HepG2 (cell line): Measurements from ENCODE around the gene ARAP3. TPM values are rescaled to one million over a fixed set of nuclear protein-coding genes. Genes with fewer than 3 reads are reported as not detected.

Source experiments
- CBX5 ChIP-seq: sonication (generic); formaldehyde crosslinking; IDR thresholded peaks from 2 replicates; pipeline ENCODE4 v1.4.0; 2020; ENCODE audit warnings: missing genetic modification reagents, borderline replicate concordance
- CEBPG ChIP-seq: IDR thresholded peaks from 2 replicates; pipeline ENCODE4 v1.6.1; 2016
- HNRNPK ChIP-seq: fragments of 200-400 bp; formaldehyde crosslinking; IDR thresholded peaks from 2 replicates; pipeline ENCODE4 v1.6.1; 2018; ENCODE audit warnings: low read length, low read depth, moderate library complexity, mild to moderate bottlenecking; ENCODE audit not compliant: poor library complexity, severe bottlenecking
- NFE2L2 ChIP-seq: fragments of 150-350 bp; IDR thresholded peaks from 2 replicates; pipeline ENCODE4 v1.6.1; 2014; ENCODE audit warnings: low read length
- RNF2 ChIP-seq: fragments of 450-650 bp; conservative IDR thresholded peaks from 2 replicates; pipeline ENCODE4 v1.6.1; 2016; ENCODE audit warnings: low read depth
- SMC3 ChIP-seq: IDR thresholded peaks from 2 replicates; pipeline ENCODE4 v1.6.1; 2011; ENCODE audit warnings: low read length, improper control_type of control experiment
- ZC3H4 ChIP-seq: sonication (generic); formaldehyde crosslinking; IDR thresholded peaks from 2 replicates; pipeline ENCODE4 v1.4.0; 2020; ENCODE audit warnings: missing genetic modification reagents, borderline replicate concordance
- ZNF326 ChIP-seq: sonication (generic); formaldehyde crosslinking; IDR thresholded peaks from 2 replicates; pipeline ENCODE4 v1.4.0; 2020; ENCODE audit warnings: missing genetic modification reagents, borderline replicate concordance
- ZNF350 ChIP-seq: sonication (generic); formaldehyde crosslinking; IDR thresholded peaks from 2 replicates; pipeline ENCODE4 v1.4.0; 2020; ENCODE audit warnings: mild to moderate bottlenecking, low read depth, missing genetic modification reagents, borderline replicate concordance
- ZNF703 ChIP-seq: sonication (generic); formaldehyde crosslinking; IDR thresholded peaks from 2 replicates; pipeline ENCODE4 v1.5.1; 2020; ENCODE audit warnings: missing genetic modification reagents, mild to moderate bottlenecking, moderate library complexity, borderline replicate concordance
- ZNF891 ChIP-seq: sonication (generic); formaldehyde crosslinking; IDR thresholded peaks from 2 replicates; pipeline ENCODE4 v1.5.0; 2020; ENCODE audit warnings: mild to moderate bottlenecking, missing genetic modification reagents
- polyA plus RNA-seq, 8 experiments: library from polyadenylated mRNA; depleted of rRNA in 3 of 8; stranded (reverse) in 7 of 8; unstranded in 1 of 8; fragments of >200 nt; fragmentation: Illumina TruSeq in 4 of 8; extraction: Trizol in 4 of 8; gene quantifications; 2 replicates each; pipeline versions ENCODE4 v1.2.1 to v1.2.3, GENCODE V29; 2011 to 2016; ENCODE audit warnings: low read depth in 4 of 8, missing spikeins in 1 of 8, mixed read lengths in 1 of 8; ENCODE audit not compliant: insufficient read depth in 1 of 8
- total RNA-seq, 5 experiments: library from RNA; depleted of rRNA; stranded (reverse); fragments of >200 nt; fragmentation: Illumina TruSeq; extraction: Trizol; gene quantifications; 2 replicates each; pipeline ENCODE4 v1.2.3, GENCODE V29; 2016; ENCODE audit warnings: low read depth in 1 of 5
- TF ChIP-seq, protein P1 (sequence below): sonication (generic); formaldehyde crosslinking; IDR thresholded peaks from 2 replicates; pipeline ENCODE4 v1.5.1; 2020; ENCODE audit warnings: mild to moderate bottlenecking, moderate library complexity, missing genetic modification reagents
- TF ChIP-seq, protein P2 (sequence below): fragments of 450-650 bp; IDR thresholded peaks from 2 replicates; pipeline ENCODE4 v1.6.1; 2017; ENCODE audit warnings: mild to moderate bottlenecking
- TF ChIP-seq, protein P3 (sequence below): sonication (generic); formaldehyde crosslinking; IDR thresholded peaks from 2 replicates; pipeline ENCODE4 v1.9.0; 2021; ENCODE audit warnings: mild to moderate bottlenecking, missing genetic modification reagents
- TF ChIP-seq, protein P4 (sequence below): IDR thresholded peaks from 2 replicates; pipeline ENCODE4 v1.6.1; 2016
- TF ChIP-seq, protein P5 (sequence below): sonication (generic); formaldehyde crosslinking; IDR thresholded peaks from 2 replicates; pipeline ENCODE4 v1.8.0; 2022; ENCODE audit warnings: mild to moderate bottlenecking, missing genetic modification reagents, moderate library complexity

ARAP3 gene
- total and polyA plus RNA-seq, 2 of the 13 experiments (the other 11 are each of a cell fraction or from before 2014, with no cell fraction given): 0.25 TPM; not detected in 1

DNA sequence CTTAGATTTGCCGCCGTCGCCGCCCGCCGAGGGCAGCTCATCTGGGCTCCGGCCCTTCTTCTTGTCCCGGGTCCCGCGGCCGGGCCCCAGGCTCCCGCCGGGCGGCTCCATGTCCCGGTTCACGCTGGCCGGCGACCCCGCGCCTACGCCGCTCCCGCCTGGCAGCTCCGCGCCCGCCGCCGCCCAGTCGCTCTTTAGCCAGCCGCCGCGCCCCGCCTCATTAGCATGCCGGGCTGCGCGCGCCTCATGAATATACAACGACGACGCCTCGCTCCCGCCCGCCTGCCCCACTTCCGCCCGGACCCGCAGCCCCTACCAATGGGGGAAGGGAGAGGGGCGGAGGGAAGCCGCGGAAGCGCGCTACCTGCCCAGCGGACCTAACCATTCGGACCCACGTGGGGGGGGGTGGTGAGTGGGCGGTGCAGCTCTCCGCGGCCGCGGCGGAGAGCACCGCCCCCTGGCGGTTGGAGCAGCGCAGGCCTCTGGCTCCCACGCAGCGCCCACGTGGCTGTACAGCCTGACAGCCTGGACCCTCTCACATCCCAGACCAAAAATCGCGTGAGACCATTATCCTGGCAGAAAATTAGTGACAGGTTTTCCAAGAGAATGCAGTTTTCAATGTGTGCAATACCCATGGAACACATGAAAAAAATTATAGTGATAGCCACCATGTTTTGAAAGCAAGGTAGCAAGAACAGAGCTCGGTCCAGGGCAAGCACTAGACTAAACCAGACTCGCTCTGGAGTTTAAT lies 63.1 kb downstream of the ARAP3 start, which contains the start of gene DIAPH1 (continued):
- TF ChIP-seq, protein P1, sequence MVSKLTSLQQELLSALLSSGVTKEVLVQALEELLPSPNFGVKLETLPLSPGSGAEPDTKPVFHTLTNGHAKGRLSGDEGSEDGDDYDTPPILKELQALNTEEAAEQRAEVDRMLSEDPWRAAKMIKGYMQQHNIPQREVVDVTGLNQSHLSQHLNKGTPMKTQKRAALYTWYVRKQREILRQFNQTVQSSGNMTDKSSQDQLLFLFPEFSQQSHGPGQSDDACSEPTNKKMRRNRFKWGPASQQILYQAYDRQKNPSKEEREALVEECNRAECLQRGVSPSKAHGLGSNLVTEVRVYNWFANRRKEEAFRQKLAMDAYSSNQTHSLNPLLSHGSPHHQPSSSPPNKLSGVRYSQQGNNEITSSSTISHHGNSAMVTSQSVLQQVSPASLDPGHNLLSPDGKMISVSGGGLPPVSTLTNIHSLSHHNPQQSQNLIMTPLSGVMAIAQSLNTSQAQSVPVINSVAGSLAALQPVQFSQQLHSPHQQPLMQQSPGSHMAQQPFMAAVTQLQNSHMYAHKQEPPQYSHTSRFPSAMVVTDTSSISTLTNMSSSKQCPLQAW (CRISPR knock-in tag): peak; percentile 76; the same call in 1 of the 2 replicates
- TF ChIP-seq, protein P2, sequence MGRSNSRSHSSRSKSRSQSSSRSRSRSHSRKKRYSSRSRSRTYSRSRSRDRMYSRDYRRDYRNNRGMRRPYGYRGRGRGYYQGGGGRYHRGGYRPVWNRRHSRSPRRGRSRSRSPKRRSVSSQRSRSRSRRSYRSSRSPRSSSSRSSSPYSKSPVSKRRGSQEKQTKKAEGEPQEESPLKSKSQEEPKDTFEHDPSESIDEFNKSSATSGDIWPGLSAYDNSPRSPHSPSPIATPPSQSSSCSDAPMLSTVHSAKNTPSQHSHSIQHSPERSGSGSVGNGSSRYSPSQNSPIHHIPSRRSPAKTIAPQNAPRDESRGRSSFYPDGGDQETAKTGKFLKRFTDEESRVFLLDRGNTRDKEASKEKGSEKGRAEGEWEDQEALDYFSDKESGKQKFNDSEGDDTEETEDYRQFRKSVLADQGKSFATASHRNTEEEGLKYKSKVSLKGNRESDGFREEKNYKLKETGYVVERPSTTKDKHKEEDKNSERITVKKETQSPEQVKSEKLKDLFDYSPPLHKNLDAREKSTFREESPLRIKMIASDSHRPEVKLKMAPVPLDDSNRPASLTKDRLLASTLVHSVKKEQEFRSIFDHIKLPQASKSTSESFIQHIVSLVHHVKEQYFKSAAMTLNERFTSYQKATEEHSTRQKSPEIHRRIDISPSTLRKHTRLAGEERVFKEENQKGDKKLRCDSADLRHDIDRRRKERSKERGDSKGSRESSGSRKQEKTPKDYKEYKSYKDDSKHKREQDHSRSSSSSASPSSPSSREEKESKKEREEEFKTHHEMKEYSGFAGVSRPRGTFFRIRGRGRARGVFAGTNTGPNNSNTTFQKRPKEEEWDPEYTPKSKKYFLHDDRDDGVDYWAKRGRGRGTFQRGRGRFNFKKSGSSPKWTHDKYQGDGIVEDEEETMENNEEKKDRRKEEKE: no peak
- TF ChIP-seq ZNF350 (CRISPR knock-in tag): peak; percentile 92
- peak; percentile 44 for TF ChIP-seq HNRNPK
- peak; percentile 73; the same call in 1 of the 2 replicates for TF ChIP-seq SMC3
- peak; percentile 80; the same call in 1 of the 2 replicates for TF ChIP-seq CBX5
- 0 out of 2 replicates have a peak, but pooled peaks have one; percentile 62 for TF ChIP-seq ZNF891
- TF ChIP-seq ZNF703 (CRISPR knock-in tag): peak; percentile 74; the same call in 1 of the 2 replicates
- TF ChIP-seq NFE2L2: no peak
- TF ChIP-seq ZNF326: no peak
- TF ChIP-seq, protein P3, sequence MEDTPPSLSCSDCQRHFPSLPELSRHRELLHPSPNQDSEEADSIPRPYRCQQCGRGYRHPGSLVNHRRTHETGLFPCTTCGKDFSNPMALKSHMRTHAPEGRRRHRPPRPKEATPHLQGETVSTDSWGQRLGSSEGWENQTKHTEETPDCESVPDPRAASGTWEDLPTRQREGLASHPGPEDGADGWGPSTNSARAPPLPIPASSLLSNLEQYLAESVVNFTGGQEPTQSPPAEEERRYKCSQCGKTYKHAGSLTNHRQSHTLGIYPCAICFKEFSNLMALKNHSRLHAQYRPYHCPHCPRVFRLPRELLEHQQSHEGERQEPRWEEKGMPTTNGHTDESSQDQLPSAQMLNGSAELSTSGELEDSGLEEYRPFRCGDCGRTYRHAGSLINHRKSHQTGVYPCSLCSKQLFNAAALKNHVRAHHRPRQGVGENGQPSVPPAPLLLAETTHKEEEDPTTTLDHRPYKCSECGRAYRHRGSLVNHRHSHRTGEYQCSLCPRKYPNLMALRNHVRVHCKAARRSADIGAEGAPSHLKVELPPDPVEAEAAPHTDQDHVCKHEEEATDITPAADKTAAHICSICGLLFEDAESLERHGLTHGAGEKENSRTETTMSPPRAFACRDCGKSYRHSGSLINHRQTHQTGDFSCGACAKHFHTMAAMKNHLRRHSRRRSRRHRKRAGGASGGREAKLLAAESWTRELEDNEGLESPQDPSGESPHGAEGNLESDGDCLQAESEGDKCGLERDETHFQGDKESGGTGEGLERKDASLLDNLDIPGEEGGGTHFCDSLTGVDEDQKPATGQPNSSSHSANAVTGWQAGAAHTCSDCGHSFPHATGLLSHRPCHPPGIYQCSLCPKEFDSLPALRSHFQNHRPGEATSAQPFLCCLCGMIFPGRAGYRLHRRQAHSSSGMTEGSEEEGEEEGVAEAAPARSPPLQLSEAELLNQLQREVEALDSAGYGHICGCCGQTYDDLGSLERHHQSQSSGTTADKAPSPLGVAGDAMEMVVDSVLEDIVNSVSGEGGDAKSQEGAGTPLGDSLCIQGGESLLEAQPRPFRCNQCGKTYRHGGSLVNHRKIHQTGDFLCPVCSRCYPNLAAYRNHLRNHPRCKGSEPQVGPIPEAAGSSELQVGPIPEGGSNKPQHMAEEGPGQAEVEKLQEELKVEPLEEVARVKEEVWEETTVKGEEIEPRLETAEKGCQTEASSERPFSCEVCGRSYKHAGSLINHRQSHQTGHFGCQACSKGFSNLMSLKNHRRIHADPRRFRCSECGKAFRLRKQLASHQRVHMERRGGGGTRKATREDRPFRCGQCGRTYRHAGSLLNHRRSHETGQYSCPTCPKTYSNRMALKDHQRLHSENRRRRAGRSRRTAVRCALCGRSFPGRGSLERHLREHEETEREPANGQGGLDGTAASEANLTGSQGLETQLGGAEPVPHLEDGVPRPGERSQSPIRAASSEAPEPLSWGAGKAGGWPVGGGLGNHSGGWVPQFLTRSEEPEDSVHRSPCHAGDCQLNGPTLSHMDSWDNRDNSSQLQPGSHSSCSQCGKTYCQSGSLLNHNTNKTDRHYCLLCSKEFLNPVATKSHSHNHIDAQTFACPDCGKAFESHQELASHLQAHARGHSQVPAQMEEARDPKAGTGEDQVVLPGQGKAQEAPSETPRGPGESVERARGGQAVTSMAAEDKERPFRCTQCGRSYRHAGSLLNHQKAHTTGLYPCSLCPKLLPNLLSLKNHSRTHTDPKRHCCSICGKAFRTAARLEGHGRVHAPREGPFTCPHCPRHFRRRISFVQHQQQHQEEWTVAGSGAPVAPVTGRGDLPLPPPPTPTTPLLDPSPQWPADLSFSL (CRISPR knock-in tag): no peak
- TF ChIP-seq, protein P4, sequence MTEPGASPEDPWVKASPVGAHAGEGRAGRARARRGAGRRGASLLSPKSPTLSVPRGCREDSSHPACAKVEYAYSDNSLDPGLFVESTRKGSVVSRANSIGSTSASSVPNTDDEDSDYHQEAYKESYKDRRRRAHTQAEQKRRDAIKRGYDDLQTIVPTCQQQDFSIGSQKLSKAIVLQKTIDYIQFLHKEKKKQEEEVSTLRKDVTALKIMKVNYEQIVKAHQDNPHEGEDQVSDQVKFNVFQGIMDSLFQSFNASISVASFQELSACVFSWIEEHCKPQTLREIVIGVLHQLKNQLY (CRISPR knock-in tag): peak; percentile 99
- no peak for TF ChIP-seq ZC3H4
- 0 out of 2 replicates have a peak, but pooled peaks have one; percentile 6 for TF ChIP-seq CEBPG (CRISPR knock-in tag)
- TF ChIP-seq RNF2: 0 out of 2 replicates have a peak, but pooled peaks have one; percentile 35
- TF ChIP-seq, protein P5, sequence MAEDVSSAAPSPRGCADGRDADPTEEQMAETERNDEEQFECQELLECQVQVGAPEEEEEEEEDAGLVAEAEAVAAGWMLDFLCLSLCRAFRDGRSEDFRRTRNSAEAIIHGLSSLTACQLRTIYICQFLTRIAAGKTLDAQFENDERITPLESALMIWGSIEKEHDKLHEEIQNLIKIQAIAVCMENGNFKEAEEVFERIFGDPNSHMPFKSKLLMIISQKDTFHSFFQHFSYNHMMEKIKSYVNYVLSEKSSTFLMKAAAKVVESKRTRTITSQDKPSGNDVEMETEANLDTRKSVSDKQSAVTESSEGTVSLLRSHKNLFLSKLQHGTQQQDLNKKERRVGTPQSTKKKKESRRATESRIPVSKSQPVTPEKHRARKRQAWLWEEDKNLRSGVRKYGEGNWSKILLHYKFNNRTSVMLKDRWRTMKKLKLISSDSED (CRISPR knock-in tag): no peak
